SH-SY5Y (cell line): ENCODE results near the gene CCSER1.

ENCODE experiments used
- GATA2 ChIP-seq: IDR thresholded peaks from 2 replicates; pipeline ENCODE4 v1.6.1; 2011; ENCODE audit warnings: mild to moderate bottlenecking, low read depth, low read length
- GATA3 ChIP-seq: IDR thresholded peaks from 2 replicates; pipeline ENCODE4 v1.6.1; 2011; ENCODE audit warnings: low read depth, mild to moderate bottlenecking, low read length, moderate library complexity

Gene CCSER1

DNA sequence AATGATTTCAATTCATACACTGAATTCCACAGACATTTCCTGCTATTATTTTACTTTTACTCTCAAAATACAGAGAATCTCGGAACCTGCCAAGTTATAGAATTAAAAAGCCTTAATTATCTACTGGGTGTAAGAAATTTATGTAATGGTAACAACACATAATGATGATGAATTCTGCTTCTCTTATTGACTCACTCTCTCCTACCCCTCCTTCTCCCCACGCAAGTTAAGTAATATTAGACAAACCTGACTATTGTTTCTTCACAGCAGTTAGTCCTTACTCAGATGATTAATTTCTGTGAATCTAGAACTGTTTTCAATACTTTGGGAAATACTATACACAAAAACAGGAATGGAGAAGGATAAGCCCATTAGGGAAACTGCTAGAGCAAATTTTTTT is 762.0 kb downstream of the CCSER1 start:
- TF ChIP-seq GATA2 (no peak), GATA3 (no peak)

DNA sequence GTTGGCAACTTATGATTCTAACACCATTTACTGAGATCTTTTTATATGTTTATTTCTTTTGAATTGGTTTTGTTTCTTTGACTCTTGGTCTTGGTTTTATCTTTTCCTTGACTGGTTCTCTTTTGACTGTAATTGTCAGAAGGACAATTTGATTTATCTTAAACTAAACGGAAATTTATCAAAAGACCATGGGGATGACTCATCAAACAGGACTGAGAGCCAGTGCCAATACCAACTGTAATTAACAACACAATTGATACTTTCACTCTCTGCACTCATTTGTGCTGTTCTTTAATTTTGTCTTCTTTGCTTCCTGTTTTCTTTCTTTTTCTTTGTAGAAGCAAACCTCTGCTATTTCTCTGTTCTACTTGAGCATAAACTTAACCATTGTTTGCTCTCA is 776.8 kb downstream of the CCSER1 start:
- TF ChIP-seq GATA3 (no peak), GATA2 (no peak)

DNA sequence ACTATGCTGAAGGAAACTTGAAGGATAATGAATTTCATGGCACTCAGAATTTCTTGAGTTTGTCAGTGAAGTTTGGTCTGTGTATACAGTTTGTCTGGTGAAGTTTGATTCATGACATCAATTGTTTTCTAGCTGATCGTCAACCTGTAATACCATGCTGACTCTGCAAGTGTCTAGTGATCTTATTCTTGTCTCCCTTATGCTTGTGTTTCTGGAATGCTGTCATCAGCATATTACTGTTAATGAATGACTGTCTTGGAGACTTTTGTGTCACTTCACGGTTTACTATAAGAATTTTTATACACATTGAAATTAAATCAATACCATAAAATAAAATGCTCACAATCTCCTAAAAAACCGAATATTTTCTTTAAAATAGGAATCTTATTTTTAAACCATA is 779.0 kb downstream of the CCSER1 start:
- TF ChIP-seq GATA2, result no peak
- no peak for TF ChIP-seq GATA3

DNA sequence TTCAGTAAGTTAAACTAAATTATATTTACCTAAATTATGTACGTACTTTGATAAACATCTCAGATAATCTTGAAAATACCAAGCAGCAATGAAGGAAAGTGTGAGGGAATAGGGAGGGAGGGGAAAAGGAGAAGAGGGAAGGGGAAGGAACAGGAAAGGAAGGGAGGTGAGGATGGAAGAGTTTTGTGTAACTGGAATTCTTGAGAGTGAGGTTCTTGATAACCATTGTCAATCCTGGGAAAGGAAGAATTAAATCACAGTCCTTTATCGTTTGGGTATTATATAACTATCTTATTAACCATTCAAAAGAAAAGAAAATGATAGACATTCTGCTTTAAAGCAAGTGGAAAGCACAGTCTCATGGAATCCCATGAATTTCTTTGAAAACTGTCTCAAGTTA is 795.0 kb downstream of the CCSER1 start:
- TF ChIP-seq GATA2 (no peak), GATA3 (no peak)

DNA sequence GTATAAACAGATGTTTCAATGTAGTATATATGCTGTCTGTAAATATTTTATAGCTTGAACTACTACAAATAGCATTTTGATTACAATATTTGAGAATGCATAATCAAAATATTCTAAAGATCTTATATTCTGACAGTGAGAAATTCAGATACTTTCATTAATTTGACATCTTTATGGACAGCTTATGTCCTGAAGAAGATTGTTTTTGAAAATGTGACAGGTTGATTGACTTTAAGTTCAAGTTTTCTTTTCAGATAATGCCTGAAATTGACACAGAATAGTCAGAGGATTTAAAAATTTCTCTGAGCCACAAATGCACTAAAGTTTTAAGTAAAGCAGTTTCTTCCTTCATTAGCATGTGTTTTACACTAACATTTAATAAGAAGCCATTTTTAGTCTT is 799.8 kb downstream of the CCSER1 start:
- no peak for TF ChIP-seq GATA2
- TF ChIP-seq GATA3, result no peak

DNA sequence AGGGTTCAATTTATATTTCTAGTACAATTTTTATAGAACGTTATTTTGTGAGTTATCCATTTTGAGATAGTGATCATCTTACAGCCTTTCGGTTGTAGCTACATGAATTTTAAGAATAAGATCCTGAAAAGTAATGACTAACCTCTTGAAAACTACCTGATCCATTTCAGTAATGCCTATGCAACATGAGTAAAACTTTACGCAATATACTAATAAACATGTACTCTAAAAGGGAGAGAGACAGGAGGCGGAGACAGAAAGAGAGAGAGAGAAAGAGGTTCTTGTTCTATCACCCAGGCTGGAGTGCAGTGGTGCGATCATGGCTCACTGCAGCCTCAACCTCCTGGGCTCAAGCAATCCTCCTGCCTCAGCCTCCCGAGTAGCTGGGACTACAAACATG is 816.1 kb downstream of the CCSER1 start:
- TF ChIP-seq GATA2, result no peak
- no peak for TF ChIP-seq GATA3

DNA sequence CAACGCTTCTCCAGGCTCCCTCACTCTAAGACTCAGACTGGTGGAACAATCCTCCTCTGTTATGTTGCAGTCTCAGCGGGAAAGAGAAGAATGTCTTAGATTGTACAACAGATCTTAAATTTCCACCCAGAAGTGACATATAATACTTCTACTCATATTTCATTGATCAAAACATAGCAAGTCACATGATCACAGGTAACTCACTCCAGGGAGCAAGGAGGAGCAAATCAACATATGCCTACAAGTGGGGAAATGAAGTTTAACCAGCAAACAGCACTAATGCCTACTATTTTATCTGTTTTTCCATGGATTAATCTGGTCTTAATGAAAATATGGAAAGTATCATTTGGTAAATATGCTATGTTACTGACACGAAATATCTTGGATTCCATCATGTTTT is 819.8 kb downstream of the CCSER1 start:
- no peak for TF ChIP-seq GATA3
- TF ChIP-seq GATA2, result no peak

DNA sequence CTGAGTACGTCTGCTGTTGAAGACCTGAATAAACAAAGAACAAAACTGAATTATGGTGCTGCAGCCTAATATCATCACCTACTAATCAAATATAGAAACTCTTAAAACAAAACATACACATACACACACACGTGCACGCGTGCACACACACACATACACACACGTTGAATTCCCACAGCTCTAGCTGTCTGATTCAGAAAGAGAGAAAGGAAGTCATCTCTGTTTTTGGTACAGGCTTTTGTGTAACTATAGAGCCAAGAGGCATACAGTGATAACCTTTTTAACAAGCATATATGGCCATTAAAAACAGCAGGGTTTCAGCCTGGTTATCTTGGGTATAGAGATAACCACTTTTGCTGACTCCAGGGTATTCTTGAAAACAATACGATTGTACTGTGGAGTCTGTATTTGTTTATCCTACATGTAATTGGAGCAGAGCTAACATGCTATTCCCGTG is 823.2 kb downstream of the CCSER1 start:
- TF ChIP-seq GATA2 (peak; percentile 54), GATA3 (0 out of 2 replicates have a peak, but pooled peaks have one; percentile 29)

DNA sequence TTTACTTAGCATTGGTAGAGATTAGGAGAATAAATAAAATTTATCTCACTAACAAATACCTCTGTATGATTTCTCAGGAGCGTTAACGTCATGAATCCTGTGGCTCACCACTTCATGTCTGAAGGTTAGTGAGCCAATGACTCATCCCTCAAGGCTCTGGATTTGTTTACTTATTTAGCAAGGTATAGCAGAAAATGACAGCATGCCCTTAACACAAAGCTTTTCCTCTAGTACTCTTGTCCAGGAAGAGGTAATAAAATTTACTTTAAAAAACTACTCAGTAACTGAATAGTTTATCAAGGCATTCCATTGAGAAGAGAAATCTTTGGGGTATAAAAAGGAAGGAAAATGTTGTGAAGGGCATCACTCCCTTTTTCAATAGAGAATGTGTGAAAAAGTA is 823.8 kb downstream of the CCSER1 start:
- no peak for TF ChIP-seq GATA2
- TF ChIP-seq GATA3, result no peak

DNA sequence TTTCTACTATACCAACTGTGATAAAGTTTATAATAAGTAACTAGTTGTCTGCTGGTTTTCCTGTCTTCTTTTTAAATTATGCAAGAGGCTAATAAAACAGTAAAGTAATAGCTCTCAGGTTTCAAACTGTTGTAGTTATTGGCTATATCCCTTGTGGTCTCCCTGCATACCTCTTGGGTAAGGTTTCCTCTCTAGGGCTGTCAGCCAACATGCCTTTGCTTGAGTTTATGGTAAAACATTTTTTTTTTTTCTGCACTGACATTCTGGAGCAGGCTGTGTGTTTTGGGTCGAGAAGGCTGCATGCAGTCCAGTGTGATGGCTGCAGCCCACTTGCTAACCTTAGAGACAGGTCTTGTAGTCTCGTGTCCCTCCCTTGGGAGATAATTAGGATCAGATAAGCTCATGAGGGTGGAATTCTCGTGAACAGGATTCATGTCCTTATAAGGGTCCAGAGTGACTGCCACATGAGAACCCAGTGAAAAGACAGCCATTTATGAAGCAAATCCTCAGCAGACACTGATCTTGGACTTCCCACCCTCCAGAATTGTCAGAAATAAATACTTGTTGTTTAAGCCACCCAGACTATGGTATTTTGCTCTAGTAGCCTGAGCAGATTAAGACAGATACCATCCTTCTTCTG is 831.2 kb downstream of the CCSER1 start:
- TF ChIP-seq GATA3 (no peak), GATA2 (no peak)

DNA sequence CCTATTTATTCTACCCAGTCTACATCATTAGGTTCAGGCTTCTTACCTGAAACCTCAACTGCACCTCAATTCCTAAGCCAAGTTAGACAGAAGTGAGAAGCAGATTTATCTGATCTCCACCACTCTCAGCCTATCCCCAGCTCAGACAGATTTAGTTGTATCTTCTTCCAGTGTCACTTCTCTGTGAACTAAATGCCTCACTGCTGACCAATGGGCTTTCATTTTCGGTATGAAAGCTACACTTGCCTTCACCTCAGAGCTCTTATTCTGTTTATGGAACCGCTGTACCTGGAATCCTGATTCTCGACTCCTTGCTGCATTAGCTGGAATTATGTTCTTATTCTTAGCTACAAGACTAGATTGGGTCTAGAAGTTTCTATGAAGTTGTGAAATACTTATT is 833.2 kb downstream of the CCSER1 start:
- TF ChIP-seq GATA3 (no peak), GATA2 (no peak)

DNA sequence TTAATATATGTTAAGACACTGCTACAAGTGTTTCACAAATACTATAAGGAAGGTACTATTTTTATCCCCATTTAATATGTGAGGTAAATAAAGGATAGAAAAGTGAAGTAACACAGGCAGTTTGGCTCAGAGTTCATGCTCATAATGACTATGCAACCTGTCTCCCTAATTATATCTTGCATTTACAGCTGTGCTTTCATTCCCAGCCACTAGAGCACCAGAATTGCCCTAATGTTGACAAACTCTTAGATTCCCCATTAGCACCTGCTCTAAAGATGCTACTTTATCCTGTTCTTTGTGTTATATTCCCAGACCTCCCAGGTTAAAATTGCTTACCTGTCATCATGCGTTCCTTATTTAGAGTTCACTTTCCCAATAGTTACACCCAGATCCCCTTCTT is 833.6 kb downstream of the CCSER1 start:
- TF ChIP-seq GATA3, result no peak
- no peak for TF ChIP-seq GATA2

DNA sequence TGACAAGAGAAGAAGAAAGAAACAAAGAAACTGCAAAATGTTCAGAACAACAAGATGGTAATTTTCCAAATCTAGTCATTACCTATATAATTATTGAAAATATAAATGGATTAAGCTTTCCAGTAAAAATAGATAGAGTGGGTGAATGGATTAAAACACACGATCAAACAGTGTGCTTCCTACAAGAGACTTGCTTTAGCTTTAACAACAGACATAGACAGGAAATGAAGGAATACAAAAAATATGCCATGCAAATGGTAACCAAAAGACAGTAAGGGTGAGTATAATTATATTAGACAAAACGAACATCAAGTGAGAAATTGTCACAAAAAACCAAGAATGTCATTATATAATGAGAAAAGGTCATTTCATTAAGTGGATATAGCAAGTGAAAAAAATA is 842.8 kb downstream of the CCSER1 start:
- TF ChIP-seq GATA3, result no peak
- TF ChIP-seq GATA2, result no peak

DNA sequence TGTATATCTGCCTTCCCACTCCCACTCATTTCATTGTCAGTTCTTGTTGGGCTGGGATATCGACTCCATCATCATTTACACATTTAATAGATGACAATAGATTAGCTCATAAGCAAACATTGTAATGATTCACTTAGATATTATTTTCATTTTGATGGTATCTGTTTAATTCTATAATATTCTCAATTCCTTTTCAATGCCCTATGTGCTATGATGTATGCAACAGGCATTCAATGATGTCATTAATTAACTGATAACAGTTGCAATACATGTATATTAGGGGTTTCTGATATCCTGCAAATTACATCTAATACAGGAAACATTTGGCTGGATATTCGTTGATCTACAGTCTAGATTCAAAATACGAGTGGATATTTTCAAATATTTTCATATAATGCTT is 850.5 kb downstream of the CCSER1 start:
- no peak for TF ChIP-seq GATA3
- TF ChIP-seq GATA2, result no peak

DNA sequence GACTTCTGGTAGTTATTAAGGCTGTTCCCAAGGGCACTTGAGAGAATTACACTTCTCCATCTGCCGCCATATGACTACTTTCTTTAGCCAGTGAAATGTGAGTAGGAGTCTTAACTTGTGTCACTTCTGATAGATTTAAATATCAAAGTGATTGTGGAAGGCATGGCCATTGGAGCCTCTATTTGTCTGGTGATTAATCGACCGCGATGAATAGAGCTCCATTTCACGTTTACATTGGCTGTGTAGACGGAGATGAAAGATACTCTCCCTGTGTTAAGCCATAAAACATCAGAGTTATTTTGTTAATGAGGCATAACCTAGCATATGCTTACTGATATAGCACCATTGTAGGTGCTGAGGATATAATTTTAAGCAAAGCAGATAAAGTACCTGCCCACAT is 852.4 kb downstream of the CCSER1 start:
- TF ChIP-seq GATA2, result no peak
- TF ChIP-seq GATA3, result no peak

DNA sequence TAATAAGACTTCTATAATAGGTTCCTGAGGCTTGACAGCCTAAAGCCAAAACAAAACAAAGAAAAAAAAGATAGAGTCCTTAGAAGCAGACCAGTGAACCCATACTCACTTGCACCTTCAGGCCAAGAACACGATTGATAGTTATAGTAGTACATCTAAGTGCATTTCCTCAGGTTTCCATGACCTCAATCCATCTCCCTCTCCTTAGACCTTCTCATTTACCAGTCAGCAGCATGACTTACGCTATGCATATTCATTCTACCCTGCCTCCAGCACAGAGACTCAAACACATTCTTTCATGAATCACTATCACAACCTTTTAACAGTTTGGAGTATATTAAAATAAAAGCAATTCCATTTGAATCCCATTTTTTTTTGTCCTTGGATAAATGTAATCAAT is 855.6 kb downstream of the CCSER1 start:
- TF ChIP-seq GATA3, result no peak
- TF ChIP-seq GATA2, result no peak
